Nephron (organoid): ENCODE results near the gene MBD5.

ENCODE experiments used
- H3K27ac Mint-ChIP-seq, 3 experiments: 2 replicates each; pipeline ENCODE4 v1.8.0; 2020; ENCODE audit warnings: mixed read lengths in 3 of 3, mild to moderate bottlenecking in 2 of 3, moderate library complexity in 1 of 3
- H3K27me3 Mint-ChIP-seq: 2 replicates; pipeline ENCODE4 v1.8.0; 2021; ENCODE audit warnings: low read depth, mild to moderate bottlenecking, moderate library complexity, mixed read lengths
- H3K36me3 Mint-ChIP-seq: 2 replicates; pipeline ENCODE4 v1.8.0; 2020; ENCODE audit warnings: low read depth, mixed read lengths
- H3K4me1 Mint-ChIP-seq: 2 replicates; pipeline ENCODE4 v1.8.0; 2020; ENCODE audit warnings: mixed read lengths
- H3K4me3 Mint-ChIP-seq, 3 experiments: 2 replicates each; pipeline ENCODE4 v1.8.0; 2020; ENCODE audit warnings: mild to moderate bottlenecking in 3 of 3, mixed read lengths in 3 of 3, moderate library complexity in 2 of 3
- H3K9me3 Mint-ChIP-seq: 2 replicates; pipeline ENCODE4 v1.8.0; 2020; ENCODE audit warnings: mixed read lengths
- CTCF ChIP-seq, 3 experiments: fragments of 200-600 bp; sonication (generic); IDR thresholded peaks; one replicate each; pipeline ENCODE4 v1.5.0; 2021; ENCODE audit warnings: antibody characterized with exemption in 3 of 3; ENCODE audit not compliant: unreplicated experiment in 3 of 3

The MBD5 gene

DNA sequence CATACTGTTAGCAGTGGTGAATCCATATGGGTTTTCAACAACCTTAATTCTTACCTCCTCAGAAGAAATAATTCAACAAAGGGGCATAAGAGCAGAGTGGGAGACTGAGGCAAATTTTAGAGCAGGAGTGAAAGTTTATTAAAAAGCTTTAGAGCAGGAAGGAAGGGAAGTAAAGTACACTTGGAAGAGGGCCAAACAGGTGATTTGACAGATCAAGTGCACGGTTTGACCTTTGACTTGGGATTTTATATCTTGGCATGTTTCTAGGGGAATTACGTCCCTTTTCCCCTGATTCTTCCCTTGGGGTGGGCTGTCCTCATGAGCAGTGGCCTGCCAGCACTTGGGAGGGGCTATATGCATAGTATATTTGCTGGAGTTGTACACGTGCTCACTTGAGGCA, 280.5 kb downstream of the MBD5 start:
- Mint-ChIP-seq H3K4me3 (no peak overlapping the region), H3K27me3 (no peaks in the 10 kb centered on the region), H3K36me3 (peaks cover 11% of the 10 kb centered on the region), H3K4me1 (peaks cover 13% of the 10 kb centered on the region), H3K27ac (no peak overlapping the region), H3K9me3 (no peaks in the 10 kb centered on the region)
- TF ChIP-seq CTCF (IDR thresholded peaks at IDR 0.05; ENCODE audit: unreplicated experiment in 3 of 3) = no peak

DNA sequence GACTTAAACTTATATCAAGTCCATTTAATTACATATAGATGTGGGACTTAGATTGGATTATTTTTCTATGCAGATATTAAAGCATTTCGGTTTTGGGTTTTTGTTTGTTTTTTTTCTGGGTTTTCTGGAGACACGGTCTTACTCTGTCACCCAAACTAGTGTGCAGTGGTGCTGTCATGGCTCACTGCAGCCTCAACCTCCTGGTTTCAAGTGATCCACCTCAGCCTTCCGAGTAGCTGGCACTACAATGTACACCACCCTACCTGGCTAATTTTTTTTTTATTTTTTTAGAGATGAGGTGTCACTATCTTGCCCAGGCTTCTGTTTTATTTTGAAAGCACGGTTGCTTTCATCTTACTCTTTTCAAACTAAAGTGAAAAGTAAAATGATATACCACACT, 281.6 kb downstream of the MBD5 start:
- Mint-ChIP-seq H3K36me3 (peaks cover 6% of the 10 kb centered on the region), H3K4me3 (no peak overlapping the region), H3K27me3 (no peaks in the 10 kb centered on the region), H3K27ac (no peak overlapping the region), H3K9me3 (no peaks in the 10 kb centered on the region), H3K4me1 (peaks cover 13% of the 10 kb centered on the region)
- TF ChIP-seq CTCF (IDR thresholded peaks at IDR 0.05; ENCODE audit: unreplicated experiment in 3 of 3) = no peak

- H3K36me3 Mint-ChIP-seq = peaks cover 8% of the 10 kb centered on the region
- H3K4me1 Mint-ChIP-seq = peaks cover 13% of the 10 kb centered on the region
- H3K4me3 Mint-ChIP-seq = no peak overlapping the region
- peak overlapping the region in 1 of 3 experiments; percentile 41 for H3K27ac Mint-ChIP-seq
- no peaks in the 10 kb centered on the region for H3K27me3 Mint-ChIP-seq
- no peak for TF ChIP-seq CTCF (IDR thresholded peaks at IDR 0.05; ENCODE audit: unreplicated experiment in 3 of 3)
- H3K9me3 Mint-ChIP-seq = no peaks in the 10 kb centered on the region
These were observed 282.3 kb downstream of the MBD5 start for GRCh38 chr2:148303161-148303560.

DNA sequence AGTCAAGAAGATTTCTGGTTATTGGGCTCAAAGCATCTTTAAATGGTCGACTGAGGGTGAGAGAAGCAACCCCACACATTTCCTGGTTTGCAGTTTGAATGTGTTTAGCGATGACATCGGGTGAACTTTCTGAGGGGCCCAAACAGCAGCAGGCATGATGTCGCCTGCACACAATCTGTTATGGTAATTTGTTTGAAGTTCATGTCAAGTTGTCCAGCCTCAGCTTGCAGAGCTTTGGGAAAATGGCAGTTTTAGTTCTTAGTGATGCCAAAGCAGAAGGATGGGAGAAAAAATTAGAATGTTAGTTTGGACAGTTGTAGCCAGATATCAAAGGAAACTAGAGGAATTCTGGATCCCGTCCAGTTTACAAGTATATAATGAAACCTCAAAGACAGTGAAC, 284.6 kb downstream of the MBD5 start:
- peak overlapping the region in 1 of 3 experiments; percentile 12 for H3K27ac Mint-ChIP-seq
- peaks cover 12% of the 10 kb centered on the region for H3K9me3 Mint-ChIP-seq
- H3K36me3 Mint-ChIP-seq = peaks cover 18% of the 10 kb centered on the region
- H3K27me3 Mint-ChIP-seq = no peaks in the 10 kb centered on the region
- H3K4me3 Mint-ChIP-seq = no peak overlapping the region
- no peak for TF ChIP-seq CTCF (IDR thresholded peaks at IDR 0.05; ENCODE audit: unreplicated experiment in 3 of 3)
- H3K4me1 Mint-ChIP-seq = peaks cover 13% of the 10 kb centered on the region

DNA sequence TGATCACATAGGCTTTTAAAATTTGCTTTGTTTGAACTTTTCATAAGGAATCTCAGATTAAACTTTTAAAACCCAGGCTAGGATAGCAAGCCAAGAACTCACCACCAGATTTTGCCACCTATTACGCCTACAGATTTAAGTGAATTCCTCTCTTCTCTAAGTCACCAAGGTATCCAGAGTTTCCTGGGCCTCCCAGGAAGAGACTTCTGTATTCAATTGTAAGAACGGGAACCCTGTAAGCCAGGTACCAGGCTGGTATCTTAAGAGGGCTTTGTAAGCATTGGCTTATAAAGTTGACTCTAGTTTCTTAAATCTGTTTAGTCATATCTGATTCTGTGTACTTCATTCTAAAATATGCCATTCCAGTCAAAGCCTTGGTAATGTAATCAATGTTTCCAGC, 285.1 kb downstream of the MBD5 start:
- Mint-ChIP-seq H3K36me3 (peaks cover 24% of the 10 kb centered on the region), H3K27me3 (no peaks in the 10 kb centered on the region), H3K4me3 (no peak overlapping the region), H3K9me3 (peaks cover 17% of the 10 kb centered on the region), H3K27ac (peak overlapping the region in 1 of 3 experiments; percentile 12), H3K4me1 (peaks cover 11% of the 10 kb centered on the region)
- no peak for TF ChIP-seq CTCF (IDR thresholded peaks at IDR 0.05; ENCODE audit: unreplicated experiment in 3 of 3)

DNA sequence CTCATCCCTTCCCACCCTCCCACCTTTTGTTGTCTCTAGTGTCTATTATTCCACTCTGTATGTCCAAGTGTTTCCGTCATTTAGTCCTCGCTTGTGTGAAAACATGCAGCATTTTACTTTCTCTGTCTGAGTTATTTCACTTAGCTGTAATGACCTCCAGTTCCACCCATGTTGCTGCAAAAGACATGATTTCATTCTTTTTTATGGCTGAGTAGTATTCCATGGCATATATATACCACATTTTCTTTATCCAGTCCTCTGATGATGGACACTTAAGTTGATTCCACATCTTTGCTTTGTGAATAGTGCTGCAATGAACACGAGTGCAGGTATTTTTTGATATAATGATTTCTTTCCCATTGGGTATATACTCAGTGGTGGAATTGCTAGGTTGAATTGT, 296.7 kb downstream of the MBD5 start:
- no peaks in the 10 kb centered on the region for H3K27me3 Mint-ChIP-seq
- H3K9me3 Mint-ChIP-seq = peaks cover 3% of the 10 kb centered on the region
- H3K4me3 Mint-ChIP-seq = no peak overlapping the region
- H3K27ac Mint-ChIP-seq = no peak overlapping the region
- H3K4me1 Mint-ChIP-seq = no peaks in the 10 kb centered on the region
- TF ChIP-seq CTCF (IDR thresholded peaks at IDR 0.05; ENCODE audit: unreplicated experiment in 3 of 3) = no peak
- H3K36me3 Mint-ChIP-seq = peaks cover 42% of the 10 kb centered on the region
